Activated CD4-positive, alpha-beta T cell treated with anti-CD3 and anti-CD28 coated beads, Interleukin-2, amount 50 U/mL, for 1 hour (primary cell): Measurements from ENCODE around the gene DDX46.
"Not testable (repeated sequence)": the region's sequence is repeated elsewhere in the genome, so short reads cannot be mapped to it uniquely, and the experiment has no call there.

ENCODE experiments used
- DNase-seq: peaks from one replicate; pipeline ENCODE4 v3.0.0-alpha.2; 2020

The DDX46 gene, protein sequence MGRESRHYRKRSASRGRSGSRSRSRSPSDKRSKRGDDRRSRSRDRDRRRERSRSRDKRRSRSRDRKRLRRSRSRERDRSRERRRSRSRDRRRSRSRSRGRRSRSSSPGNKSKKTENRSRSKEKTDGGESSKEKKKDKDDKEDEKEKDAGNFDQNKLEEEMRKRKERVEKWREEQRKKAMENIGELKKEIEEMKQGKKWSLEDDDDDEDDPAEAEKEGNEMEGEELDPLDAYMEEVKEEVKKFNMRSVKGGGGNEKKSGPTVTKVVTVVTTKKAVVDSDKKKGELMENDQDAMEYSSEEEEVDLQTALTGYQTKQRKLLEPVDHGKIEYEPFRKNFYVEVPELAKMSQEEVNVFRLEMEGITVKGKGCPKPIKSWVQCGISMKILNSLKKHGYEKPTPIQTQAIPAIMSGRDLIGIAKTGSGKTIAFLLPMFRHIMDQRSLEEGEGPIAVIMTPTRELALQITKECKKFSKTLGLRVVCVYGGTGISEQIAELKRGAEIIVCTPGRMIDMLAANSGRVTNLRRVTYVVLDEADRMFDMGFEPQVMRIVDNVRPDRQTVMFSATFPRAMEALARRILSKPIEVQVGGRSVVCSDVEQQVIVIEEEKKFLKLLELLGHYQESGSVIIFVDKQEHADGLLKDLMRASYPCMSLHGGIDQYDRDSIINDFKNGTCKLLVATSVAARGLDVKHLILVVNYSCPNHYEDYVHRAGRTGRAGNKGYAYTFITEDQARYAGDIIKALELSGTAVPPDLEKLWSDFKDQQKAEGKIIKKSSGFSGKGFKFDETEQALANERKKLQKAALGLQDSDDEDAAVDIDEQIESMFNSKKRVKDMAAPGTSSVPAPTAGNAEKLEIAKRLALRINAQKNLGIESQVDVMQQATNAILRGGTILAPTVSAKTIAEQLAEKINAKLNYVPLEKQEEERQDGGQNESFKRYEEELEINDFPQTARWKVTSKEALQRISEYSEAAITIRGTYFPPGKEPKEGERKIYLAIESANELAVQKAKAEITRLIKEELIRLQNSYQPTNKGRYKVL

DNA sequence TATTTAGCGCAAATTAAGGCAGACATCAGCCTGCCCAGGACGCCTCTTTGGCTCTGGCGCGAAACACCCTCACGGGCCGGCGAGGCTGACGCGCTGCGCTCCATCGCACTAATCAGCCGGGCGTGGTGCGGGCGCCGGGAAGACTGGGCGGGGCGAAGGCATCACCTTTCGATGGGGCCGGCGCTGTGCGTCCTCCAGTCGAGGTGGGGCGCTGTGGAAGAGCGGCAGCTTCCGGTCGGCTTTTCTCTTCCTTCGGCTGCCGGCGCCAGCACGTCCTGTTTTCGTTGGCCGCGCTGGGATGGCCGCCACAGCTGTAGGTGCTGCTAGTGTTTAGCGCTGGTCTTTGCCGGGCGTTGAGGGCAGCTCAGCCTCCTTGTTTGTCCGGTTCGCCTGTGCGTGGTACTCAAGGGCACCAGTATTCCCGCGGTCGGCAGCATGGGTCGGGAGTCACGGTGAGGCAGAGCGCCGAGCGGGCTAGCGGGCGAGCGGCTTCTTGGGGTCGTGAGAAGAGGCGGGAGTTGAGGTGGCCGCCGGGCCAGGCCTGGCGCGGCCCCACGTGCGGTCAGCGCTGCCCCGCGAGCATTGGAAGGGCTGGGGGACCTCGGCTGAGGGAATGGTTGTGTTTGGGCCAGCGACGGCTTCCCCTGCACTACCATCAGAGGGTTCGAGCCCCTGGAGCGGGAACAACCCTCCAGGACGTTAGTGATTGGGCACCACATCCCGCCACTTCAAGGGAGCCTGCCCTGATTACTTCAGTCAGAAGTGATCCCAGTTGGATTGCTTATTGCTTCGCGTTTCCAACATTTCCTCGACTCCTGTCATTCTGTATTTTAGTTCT, at the start of gene DDX46:
Gene DDX46 (plus strand): TSS at position 276 of the 838 bp plus-strand sequence. CDS start 160 bp downstream, at position 436.
- DNase-seq, result peak; percentile 94

DNA sequence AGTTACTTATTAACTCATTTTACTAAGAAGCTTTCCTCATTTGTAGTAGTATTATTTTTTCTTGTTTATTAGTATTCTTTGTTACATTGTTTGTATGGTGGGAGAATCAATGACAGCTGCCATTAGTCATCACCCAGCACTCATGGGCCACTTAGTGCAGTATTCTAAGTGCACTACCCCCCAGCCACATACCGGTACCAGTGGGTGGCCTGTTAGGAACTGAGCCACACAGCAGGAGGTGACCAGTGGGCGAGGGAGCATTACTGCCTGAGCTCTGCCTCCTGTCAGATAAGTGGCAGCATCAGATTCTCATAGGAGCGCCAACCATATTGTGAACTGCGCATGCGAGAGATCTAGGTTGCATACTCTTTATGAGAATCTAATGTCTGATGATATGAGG, 44.5 kb upstream of the DDX46 start:
- no peak for DNase-seq

DNA sequence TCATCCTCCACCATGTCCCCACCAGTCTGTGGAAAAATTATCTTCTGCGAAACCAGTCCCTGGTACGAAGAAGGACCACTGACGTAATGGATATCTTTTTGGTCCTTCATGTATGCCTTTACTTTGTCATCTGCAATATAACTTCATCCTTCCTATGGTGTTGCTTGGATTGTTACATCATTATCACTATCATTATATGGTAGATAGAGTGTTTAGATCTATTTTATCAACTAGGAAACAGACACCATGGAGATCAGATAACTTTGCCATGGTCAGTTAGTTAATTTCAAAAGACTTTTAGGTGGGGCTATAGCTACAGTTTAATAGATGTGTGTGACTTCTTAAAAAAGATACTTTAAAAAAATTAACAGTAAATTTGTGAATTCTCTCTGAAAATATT, 44.0 kb upstream of the DDX46 start:
- no peak for DNase-seq

DNA sequence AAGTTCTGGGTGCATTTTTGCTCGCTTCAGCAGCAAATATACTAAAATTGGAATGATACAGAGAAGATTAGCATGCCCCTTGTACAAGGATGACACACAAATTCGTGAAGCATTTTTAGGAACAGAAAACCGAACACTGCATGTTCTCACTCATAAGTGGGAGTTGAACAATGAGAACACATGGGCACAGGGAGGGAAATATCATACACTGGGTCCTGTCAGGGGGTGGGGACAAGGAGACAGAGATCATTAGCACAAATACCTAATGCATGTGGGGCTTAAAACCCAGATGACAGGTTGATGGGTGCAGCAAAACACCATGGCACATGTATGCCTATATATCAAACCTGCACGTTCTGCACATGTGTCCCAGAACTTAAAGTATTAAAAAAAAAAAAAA, 43.1 kb upstream of the DDX46 start:
- not testable (repeated sequence) for DNase-seq

DNA sequence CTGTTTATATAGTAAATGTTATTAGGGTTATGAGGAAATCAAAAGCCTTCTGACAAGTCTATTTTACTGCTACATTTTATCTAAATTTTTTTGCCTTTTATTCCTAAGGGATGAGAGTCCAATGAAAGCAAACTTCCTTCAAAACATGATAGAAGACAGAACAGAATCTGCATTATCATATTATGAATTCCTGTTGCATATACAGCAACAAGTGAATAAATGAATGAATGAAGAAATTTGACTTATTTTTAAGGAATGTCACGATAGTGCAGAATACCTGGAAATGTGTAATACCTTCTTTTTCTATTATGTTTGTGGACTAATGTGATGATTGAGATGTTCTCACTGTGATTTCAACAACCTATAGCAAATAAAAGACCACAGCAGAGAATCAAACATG, 33.7 kb upstream of the DDX46 start:
- no peak for DNase-seq

DNA sequence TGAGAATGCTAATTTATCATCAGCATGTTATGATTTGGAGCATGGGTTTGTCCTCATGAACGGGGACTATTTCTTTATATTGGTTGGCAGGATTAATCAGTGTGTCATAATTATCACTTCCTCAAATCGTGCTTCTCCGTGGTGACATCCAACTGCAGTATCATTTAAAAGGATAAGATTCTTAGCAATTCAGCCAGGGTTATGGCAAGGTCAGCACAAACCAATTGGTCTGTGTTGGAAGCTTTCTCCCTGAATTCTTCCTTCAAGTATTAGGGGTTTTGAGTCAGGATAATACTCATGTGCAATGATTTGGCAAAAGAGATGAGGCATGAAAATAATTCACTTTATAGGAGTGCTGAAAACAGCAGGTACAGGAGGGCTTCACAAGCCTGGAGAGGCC, 25.8 kb upstream of the DDX46 start:
- DNase-seq, result no peak

DNA sequence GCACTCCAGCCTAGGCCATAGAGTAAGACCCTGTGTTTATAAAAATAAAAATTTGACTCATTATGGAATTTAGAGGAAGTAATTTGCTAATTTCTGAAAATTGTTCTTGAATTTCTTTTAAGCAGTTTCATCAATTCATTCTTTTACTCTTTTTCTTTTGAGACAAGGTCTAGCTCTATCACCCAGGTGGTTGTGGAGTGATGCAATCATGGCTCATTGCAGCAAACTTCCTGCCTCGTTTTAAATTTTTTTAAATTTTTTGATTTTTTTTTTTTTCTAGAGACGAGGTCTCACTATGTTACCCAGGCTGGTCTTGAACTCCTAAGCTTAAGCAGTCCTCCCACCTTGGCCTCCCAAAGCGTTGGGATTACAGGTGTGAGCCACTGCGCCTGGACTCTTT, 23.3 kb upstream of the DDX46 start:
- no peak for DNase-seq

DNA sequence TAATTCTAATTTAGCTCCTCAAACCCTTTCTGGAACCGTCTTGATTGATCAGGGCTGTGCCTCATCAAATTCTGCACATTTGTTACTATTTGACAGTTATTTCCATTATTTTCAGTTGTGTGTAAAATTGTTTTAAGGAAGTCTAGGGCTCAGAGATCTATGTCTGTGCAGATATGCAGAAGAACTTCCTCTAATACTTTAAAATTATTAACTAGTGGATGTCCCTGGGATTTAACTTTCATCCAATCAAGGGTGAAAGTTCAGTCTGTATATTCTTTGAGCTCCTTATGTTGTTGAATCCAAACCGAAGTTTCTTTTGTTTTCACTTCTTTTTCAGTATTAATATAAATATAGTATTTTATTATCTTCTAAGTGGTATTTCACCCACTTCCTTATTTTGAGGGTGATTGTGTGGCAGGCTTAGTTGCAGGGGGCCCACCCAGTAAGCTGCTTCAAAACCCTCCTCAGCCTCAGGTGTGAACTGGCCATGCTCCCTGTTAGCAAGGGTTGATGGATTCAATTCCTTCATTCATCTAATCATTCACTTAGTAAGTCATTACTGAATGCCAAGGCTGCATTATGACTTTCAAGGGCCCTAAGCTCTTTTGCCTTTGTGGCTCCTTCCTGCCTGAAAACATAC, 22.3 kb upstream of the DDX46 start:
- DNase-seq, result no peak

DNA sequence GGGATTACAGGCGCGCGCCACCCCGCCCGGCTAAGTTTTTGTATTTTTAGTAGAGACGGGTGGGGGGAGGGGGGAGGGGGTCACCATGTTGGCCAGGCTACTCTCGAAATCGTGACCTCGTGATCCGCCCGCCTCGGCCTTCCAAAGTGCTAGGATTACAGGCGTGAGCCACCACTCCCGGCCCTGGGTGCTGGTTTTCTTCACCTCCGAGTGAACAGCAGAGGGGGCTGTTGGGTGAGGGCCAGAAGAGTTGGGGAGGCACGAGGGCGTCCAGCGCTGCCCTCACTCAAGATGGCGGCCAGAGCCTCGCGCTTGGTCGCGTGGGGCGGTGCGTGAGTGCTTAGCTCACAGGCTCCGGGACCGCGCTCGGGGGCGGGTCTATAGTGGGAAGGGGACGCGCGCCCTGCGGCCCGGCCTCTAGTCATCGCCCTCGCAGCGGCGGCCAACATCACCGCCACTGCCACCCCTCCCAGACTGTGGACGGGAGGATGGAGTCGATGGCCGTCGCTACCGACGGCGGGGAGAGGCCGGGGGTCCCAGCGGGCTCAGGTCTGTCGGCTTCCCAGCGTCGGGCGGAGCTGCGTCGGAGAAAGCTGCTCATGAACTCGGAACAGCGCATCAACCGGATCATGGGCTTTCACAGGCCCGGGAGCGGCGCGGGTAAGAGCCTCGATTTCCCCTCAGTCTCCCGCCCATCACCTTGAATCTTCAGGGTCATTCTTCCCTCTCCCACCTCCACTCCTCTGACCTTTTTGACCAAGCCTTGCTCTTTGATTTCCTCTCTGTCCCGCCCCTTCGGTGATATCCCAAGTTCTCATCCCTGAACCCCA, 20.2 kb upstream of the DDX46 start, which contains the start of gene CAMLG:
Gene CAMLG (plus strand): TSS at position 416 of the 830 bp plus-strand sequence. CDS start 73 bp downstream, at position 489.
- DNase-seq, result peak; percentile 96

DNA sequence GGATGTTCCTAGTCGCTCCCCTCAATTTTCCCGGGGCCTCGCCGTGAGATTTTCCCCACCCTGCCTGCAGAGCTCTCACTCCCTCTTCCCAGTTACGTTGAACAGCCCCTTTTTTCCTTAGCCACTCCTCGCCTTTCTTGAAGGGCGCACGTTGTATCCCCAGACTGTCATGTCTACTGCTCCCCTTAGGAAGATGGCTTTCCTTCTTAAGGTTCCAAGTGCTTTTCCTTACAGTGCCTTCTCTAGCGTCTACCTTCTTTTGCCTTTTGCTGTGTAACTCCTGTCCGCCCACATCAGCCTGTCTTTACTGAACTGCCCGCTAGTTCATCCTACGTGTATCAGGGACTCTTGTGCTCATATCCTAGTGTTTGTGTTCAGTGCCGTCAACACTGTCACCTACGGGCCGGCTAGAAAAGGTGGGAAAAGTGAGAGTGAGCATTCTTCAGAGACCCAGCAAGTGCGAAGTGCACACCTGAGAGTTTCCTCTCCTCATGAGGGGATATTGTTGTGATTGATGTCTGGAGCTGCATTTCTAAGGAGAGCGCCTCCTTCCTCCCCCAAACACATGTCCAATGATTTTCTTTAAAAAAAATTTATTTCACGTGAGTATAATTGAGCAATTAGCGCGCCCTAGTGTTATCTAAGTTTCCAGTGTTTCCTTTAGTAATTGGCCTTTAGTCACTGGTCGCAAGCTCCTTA, 19.5 kb upstream of the DDX46 start:
- DNase-seq, result no peak

DNA sequence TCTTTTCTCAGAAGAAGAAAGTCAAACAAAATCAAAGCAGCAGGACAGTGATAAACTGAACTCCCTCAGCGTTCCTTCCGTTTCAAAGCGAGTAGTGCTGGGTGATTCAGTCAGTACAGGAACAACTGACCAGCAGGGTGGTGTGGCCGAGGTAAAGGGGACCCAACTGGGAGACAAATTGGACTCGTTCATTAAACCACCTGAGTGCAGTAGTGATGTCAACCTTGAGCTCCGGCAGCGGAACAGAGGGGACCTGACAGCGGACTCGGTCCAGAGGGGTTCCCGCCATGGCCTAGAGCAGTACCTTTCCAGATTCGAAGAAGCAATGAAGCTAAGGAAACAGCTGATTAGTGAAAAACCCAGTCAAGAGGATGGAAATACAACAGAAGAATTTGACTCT, 17.5 kb upstream of the DDX46 start:
- no peak for DNase-seq

DNA sequence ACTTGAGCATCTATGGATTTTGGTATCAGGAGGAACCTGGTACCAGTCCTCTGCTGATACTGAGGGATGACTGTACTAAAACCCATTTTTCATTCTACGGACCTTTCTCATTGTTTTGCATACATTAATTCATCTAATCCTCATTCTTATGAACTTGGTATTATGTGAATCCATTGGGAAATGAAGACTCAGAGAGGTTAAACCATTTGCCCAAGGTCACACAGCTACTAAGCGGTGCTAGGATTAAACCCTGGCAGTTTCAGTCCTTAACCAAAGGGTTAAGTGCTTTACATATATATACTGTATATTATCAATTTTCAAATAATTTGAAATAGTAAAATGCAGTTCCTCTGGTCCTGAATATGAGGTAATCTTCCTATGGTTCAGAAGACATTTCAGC, 16.4 kb upstream of the DDX46 start:
- DNase-seq, result no peak

DNA sequence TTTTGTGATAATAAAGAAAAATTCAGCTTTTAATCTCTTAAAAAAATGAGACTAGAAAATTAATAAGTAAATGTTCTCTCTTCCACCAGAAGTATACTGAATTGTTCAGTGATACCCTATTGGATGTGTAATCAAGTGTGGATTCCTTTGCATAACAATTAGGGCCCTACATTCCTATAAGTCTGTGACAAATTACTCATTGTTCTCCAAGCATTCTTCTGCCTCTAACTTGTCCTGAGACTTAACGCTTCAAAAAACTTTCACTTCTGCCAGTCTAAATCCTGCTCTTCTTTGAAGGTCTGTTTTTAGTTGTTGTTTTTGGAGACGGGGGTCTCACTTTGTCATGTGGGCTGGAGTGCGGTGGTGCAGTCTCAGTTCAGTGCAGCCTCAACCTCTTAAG, 9.2 kb upstream of the DDX46 start:
- no peak for DNase-seq

DNA sequence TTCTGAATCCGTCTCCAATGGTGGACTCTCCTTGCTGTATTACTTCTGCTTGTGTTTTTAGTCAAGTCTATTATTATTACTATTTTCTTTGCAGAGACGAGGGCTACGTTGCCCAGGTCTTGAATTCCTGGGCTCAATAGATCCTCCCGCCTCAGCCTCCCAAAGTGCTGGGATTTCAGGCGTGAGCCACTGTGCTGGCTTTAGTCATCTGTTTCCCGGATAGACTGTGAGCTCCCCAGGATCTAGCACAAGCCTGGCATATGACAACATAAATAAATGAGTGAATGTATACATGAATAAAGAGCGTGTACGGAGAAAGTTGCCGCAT, 439 bp upstream of the DDX46 start:
- no peak for DNase-seq

DNA sequence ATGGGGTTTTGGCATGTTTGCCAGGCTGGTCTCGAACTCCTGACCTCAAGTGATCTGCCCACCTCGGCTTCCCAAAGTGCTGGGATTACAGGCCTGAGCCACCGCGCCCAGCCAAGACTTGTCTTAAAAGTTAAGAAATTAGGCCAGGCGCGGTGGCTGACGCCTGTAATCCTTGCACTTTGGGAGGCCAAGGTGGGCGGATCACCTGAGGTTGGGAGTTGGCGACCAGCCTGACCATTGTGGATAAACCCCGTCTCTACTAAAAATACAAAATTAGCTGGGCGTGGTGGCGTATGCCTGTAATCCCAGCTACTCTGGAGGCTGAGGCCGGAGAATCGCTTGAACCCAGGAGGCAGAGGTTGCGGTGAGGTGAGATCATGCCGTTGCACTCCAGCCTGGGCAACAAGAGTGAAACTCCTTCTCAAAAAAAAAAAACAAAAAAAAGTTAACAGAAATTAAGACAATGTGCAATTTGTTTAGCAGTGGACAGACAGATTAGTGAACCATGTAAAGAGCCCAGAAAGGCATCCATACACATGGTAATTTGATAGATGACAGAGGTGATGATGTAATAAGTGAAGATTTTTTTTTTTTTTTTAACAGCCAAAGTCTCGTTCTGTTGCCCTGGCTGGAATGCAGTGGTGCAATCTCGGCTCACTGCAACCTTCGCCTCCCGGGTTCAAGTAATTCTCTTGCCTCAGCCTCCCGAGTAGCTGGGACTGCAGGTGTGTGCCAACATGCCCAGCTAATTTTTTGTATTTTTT, 9.1 kb downstream of the DDX46 start:
- not testable (repeated sequence) for DNase-seq

DNA sequence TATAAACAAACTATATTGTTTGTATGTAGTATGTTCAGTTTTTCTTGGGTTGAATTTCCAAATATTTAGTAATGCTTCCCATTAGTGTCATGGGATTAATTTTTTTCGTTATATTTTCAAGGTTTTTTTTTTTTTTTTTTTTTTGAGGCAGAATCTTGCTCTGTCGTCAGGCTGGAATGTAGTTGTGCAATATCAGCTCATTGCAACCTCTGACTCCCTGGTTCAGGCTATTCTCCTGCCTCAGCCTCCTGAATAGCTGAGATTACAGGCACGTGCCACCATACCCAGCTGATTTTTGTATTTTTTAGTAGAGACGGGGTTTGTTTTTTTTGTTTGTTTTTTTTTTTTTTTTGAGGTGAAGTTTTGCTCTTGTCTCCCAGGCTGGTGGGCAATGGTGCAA, 10.6 kb downstream of the DDX46 start:
- DNase-seq, result no peak

DNA sequence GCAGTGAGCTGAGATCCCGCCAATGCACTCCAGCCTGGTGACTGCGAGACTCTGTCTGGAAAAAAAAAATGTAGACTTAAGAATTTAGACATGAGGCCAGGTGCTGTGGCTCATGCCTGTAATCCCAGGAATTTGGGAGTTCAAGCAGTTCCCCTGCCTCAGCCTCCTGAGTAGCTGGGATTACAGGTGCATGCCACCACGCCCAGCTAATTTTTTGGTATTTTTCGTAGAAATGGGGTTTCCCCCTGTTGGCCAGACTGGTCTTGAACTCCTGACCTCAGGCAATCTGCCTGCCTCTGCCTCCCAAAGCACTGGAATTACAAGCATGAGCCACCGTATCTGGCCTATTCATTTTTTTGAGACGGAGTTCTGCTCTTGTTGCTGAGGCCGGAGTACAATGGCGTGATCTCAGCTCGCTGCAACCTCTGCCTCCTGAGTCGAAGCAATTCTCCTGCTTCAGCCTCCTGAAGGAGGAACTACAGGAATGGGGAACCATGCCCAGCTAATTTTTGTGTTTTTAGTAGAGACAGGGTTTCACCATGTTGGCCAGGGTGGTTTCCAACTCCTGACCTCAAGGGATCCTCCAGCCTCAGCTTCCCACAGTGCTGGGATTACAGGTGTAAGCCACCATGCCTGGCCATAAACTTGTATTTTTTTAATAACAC, 14.0 kb downstream of the DDX46 start:
- DNase-seq, result no peak

DNA sequence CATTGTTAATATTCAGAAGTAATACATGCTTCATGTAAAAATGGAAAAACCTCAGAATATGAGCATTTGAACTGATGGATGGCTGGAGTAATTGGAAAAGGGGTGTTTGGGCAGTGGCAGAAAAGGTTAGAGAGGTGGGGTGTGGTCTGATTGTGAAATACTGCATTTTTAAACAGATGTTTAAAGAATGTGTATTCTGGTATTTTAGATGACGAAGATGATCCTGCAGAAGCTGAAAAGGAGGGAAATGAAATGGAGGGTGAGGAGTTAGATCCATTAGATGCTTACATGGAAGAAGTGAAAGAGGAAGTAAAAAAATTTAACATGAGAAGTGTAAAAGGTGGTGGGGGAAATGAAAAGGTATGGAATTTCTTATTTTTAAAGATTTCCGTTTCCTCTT, 18.8 kb downstream of the DDX46 start:
- no peak for DNase-seq

DNA sequence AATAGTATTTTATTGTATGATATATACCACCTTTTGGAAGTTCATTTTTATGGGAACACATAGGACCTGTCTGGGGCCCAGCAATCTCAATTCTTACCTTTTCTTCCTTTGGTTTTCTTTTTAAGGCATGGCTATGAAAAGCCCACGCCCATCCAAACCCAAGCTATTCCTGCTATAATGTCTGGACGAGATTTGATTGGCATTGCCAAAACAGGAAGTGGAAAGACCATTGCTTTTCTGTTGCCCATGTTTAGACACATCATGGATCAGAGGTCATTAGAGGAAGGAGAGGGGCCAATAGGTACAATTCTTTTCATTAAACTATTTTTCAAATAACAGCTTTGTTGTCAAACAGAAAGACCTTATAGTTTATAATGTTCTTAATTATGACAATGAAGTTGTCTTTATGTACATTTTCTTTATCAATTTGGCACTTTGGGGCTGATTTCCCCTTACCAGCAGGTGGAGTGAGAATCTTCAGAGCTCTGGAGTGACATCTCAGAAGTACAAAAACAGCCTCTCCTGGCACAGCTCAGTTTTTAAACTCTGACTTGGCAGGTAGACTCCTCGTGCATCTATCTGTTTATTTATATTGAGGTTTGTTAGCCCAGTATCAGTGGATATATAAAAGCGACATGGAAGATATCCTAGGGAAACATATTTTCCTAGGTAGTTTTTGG, 25.8 kb downstream of the DDX46 start:
- no peak for DNase-seq
